Fibroblast of the aortic adventitia (primary cell): ENCODE measurements around the gene TCERG1L. TPM values are rescaled to one million over a fixed set of nuclear protein-coding genes. Genes with fewer than 3 reads are reported as not detected.
"Not testable (repeated sequence)": the region's sequence is repeated elsewhere in the genome, so short reads cannot be mapped to it uniquely, and the experiment has no call there.

Source experiments
- DNase-seq: peaks from one replicate; pipeline ENCODE4 v3.0.0-alpha.2; 2010; ENCODE audit warnings: low read depth
- H3K4me3 ChIP-seq: 2 replicates; pipeline ENCODE4 v1.5.1; 2011; ENCODE audit warnings: low read depth, mild to moderate bottlenecking, control low read depth, low read length, moderate library complexity
- total RNA-seq: library from RNA; depleted of rRNA; stranded (reverse); fragments of >200 nt; gene quantifications from 2 replicates; pipeline ENCODE4 v1.2.3, GENCODE V29; 2012; ENCODE audit warnings: low replicate concordance
- TF ChIP-seq, protein P1 (sequence below): IDR thresholded peaks from 2 replicates; pipeline ENCODE4 v1.5.1; 2011; ENCODE audit warnings: mild to moderate bottlenecking, low read length, control low read depth, inconsistent platforms; ENCODE audit not compliant: insufficient read depth

Gene TCERG1L
- total RNA-seq, 1 donor = not detected

DNA sequence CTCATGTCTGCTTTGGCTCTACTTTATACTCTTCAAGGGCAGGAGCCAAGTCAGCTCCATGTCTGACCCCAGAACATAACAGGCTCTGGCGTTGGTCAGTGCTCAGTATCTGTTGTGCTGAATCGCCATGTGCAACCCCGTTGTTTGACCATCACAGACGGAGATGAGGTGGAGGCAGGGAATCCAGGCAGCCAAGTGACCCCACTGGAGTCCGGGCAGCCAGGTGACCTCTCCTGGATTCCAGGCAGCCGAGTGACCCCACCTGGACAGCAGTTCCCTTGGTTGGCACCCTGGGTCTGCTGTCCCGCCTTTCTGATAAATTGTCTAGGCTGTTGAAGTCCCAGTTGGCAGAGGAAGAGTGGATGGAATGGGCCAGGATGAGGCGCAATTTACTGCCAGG, 232.2 kb downstream of the TCERG1L start:
- TF ChIP-seq, protein P1, sequence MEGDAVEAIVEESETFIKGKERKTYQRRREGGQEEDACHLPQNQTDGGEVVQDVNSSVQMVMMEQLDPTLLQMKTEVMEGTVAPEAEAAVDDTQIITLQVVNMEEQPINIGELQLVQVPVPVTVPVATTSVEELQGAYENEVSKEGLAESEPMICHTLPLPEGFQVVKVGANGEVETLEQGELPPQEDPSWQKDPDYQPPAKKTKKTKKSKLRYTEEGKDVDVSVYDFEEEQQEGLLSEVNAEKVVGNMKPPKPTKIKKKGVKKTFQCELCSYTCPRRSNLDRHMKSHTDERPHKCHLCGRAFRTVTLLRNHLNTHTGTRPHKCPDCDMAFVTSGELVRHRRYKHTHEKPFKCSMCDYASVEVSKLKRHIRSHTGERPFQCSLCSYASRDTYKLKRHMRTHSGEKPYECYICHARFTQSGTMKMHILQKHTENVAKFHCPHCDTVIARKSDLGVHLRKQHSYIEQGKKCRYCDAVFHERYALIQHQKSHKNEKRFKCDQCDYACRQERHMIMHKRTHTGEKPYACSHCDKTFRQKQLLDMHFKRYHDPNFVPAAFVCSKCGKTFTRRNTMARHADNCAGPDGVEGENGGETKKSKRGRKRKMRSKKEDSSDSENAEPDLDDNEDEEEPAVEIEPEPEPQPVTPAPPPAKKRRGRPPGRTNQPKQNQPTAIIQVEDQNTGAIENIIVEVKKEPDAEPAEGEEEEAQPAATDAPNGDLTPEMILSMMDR = no peak
- no peak for DNase-seq
- no peak overlapping the region for H3K4me3 ChIP-seq

DNA sequence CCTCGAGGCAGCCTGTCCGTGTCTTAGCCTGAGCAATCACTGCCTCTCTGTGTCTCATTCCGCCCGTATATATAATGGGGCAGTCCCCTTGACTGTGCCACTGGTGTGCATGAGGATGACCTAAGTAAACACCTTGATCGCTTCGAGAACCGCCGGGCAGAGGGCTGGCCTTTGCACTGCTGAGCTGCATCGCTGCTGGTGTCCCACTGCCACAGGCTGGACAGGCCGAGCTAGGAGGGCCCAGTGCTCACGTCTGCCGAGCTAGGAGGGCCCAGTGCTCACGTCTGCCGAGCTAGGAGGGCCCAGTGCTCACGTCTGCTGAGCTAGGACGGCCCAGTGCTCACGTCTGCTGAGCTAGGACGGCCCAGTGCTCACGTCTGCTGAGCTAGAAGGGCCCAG, 232.6 kb downstream of the TCERG1L start:
- not testable (repeated sequence) for DNase-seq, H3K4me3 ChIP-seq

DNA sequence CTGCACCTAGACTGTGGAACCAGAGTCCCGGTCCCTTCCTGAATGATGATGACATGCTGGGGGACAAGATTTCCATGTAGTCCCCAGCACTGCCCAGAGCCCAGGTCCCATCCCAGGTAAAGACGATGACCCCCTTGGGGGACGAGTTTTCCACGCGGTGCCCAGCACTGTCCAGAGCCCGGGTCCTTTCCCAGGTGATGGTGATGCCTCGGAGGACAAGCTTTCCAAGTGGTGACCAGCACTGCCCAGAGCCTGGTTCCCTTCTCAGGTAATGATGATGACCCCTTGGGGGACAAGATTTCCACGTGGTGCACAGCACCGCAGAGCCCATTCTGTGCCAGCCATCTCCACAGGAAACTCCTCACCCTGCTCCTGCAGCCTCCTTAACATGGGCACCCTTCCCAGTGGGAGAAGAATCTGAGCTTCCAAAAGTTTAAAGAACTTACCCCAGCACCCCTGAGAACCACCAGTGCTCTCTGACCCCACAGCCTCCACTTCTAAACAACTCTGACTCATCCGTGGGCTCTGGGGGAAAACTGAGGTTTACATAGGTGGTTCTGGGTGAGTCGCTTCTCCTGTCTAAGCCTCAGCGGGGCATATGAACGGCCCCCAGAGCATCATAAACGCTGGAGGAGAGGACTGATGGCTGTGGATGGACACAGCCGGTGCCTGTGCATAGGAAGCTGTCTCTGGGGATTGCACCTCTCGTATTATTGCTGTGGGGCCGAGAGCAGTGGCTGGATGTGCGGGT, 233.2 kb downstream of the TCERG1L start:
- no peak for DNase-seq
- H3K4me3 ChIP-seq = no peak overlapping the region
- TF ChIP-seq, protein P1 = no peak

DNA sequence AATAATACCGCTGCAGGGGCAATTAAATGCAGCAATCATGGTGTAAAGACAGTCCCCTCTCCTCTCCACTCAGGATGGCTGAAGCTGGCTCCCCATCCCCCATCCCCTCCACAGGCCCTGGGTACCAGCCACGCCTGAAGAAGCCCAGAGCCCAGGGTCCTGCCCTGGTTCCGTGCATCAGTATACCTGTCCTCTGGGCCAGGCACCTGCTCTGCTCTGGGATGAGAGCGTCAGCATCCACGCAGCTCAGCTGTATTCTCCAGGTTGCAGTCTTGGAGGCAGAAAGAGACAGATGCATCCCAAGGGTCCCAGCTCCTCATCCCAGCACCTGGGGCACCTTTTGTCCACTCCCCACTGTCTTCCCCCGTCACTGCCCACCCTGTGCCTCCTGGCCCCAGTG, 233.8 kb downstream of the TCERG1L start:
- TF ChIP-seq, protein P1 = no peak
- DNase-seq = no peak

DNA sequence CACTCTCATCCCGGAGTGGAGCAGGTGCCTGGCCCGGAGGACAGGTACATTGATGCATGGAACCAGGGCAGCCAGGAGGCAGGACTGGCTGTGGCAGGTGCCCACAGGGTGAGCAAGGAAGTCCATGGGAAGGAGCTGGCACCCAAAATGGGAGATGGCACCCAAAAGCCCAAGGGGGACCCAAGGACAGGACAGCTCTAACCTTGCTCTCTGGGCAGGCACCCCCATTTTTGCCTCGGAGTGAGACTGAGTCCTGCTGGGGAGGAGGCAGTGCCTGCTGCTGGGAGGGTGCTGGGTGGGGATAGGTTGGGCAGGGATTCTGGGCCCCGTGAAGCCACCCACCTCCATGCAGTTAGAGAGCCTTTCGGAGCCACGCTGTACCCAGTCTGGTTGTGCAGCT, 234.5 kb downstream of the TCERG1L start:
- TF ChIP-seq, protein P1 = no peak

More for the DNA sequence above, 233.8 kb downstream of the TCERG1L start:
- H3K4me3 ChIP-seq = no peak overlapping the region

DNA sequence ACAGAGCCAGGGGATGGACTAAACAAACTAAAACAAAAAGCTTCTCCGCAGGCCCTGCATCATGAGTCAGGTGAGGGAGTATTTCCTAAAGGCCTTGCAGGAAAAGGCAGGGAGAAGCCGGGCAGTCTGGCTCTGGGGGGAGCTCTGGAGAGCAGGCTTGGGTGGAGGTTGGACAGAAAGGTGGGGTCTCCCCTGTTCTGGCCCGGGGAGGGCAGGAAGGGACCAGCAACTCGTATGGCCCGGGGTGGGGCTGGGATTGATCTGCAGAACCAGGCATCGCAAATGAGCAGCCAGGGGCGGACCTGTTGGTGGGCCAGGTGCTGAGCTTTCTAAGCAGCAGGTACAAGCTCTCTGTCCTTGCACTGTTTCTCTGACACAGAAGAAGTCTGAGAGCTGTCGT, 235.2 kb downstream of the TCERG1L start:
- no peak for DNase-seq
- no peak overlapping the region for H3K4me3 ChIP-seq

More for the DNA sequence above, 234.5 kb downstream of the TCERG1L start:
- H3K4me3 ChIP-seq = no peak overlapping the region
- DNase-seq = no peak

DNA sequence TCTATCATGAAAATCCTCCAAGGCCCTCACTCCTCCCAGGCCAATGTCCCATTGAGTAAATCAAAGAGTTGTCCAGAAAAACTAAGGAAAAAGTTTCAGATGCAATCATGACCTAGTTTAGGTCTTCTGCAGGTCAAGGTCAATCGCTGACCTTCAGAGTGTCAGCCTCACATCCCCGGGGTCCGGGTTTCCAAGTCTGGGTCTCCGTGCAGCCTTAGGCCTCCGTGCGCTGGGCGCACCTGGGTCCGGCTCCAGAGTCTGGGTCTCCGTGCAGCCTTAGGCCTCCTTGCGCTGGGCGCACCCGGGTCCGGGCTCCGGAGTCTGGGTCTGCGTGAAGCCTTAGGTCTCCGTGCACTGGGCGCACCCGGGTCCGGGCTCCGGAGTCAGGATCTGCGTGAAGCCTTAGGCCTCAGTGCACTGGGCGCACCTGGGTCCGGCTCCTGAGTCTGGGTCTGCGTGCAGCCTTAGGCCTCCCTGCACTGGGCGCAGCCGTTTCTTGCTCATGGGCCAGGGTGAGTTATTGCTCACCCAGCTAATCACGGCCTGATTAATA, 236.2 kb downstream of the TCERG1L start:
- TF ChIP-seq, protein P1 = no peak
- no peak overlapping the region for H3K4me3 ChIP-seq
- DNase-seq = no peak

More for the DNA sequence above, 235.2 kb downstream of the TCERG1L start:
- TF ChIP-seq, protein P1 = no peak
